CD4-positive, alpha-beta T cell (primary cell): ENCODE data around the gene FAM78A. TPM values are rescaled to one million over a fixed set of nuclear protein-coding genes. Genes with fewer than 3 reads are reported as not detected.
A peak's percentile ranks its signal among the peaks of the same experiment; 100 is the strongest.

Source experiments
- ATAC-seq: fragments of 200-7000 bp; cut with Tn5 transposase; one replicate; pipeline ENCODE4 v1.10.0; 2022; ENCODE audit warnings: mild to moderate bottlenecking; ENCODE audit not compliant: poor library complexity
- CTCF ChIA-PET: fragments of 350-600 bp; sonication (Branson Sonifier 250); formaldehyde crosslinking; loops from one replicate; lab custom pipeline; 2021; ENCODE audit warnings: antibody characterized with exemption, inconsistent platforms; lab: Charles Lee
- POLR2A ChIA-PET: fragments of 350-600 bp; sonication (Branson Sonifier 250); formaldehyde crosslinking; loops from one replicate; lab custom pipeline; 2021; ENCODE audit warnings: antibody characterized with exemption, inconsistent platforms; lab: Charles Lee
- DNase-seq, 14 experiments: peaks; one replicate each; pipeline ENCODE4 v3.0.0-alpha.2; 2013 to 2020; ENCODE audit warnings: mixed read lengths in 2 of 14
- H3K27ac ChIP-seq, 2 donors: one replicate each; pipeline versions ENCODE4 v1.5.1 to v1.7.0; 2013; ENCODE audit warnings: low read length in 2 of 2, low read depth in 1 of 2, mild to moderate bottlenecking in 1 of 2
- H3K27me3 ChIP-seq, 2 experiments: 1 replicate in 1 of 2; 2 replicates in 1 of 2; pipeline versions ENCODE4 v1.6.1 to v1.7.0; 2013; ENCODE audit warnings: low read length in 2 of 2, control low read depth in 1 of 2, mild to moderate bottlenecking in 1 of 2, moderate library complexity in 1 of 2; ENCODE audit not compliant: insufficient read depth in 2 of 2, control insufficient read depth in 1 of 2
- H3K36me3 ChIP-seq: one replicate; pipeline ENCODE4 v1.6.1; 2013; ENCODE audit warnings: low read length, control low read depth; ENCODE audit not compliant: insufficient read depth
- H3K4me1 ChIP-seq: one replicate; pipeline ENCODE4 v1.6.1; 2013; ENCODE audit warnings: low read length, control low read depth; ENCODE audit not compliant: insufficient read depth
- H3K4me3 ChIP-seq: one replicate; pipeline ENCODE4 v1.5.1; 2013; ENCODE audit warnings: mild to moderate bottlenecking, low read length, moderate library complexity
- H3K9me3 ChIP-seq, 2 experiments: 1 replicate in 1 of 2; 2 replicates in 1 of 2; pipeline versions ENCODE4 v1.6.1 to v1.7.0; 2013; ENCODE audit warnings: low read length in 2 of 2, mild to moderate bottlenecking in 2 of 2, control low read depth in 1 of 2, moderate library complexity in 1 of 2; ENCODE audit not compliant: control insufficient read depth in 1 of 2, insufficient read depth in 1 of 2
- H3K27ac Mint-ChIP-seq: one replicate; pipeline ENCODE4 v1.8.0; 2020; ENCODE audit warnings: mixed read lengths
- H3K27me3 Mint-ChIP-seq: one replicate; pipeline ENCODE4 v1.8.0; 2021; ENCODE audit warnings: mixed read lengths
- H3K36me3 Mint-ChIP-seq: one replicate; pipeline ENCODE4 v1.8.0; 2021; ENCODE audit warnings: low read depth, mixed read lengths
- H3K4me1 Mint-ChIP-seq: one replicate; pipeline ENCODE4 v1.8.0; 2021; ENCODE audit warnings: low read depth, mixed read lengths
- H3K4me3 Mint-ChIP-seq: one replicate; pipeline ENCODE4 v1.8.0; 2020; ENCODE audit warnings: mild to moderate bottlenecking, mixed read lengths
- H3K9me3 Mint-ChIP-seq: one replicate; pipeline ENCODE4 v1.8.0; 2020; ENCODE audit warnings: mixed read lengths
- intact Hi-C, 2 experiments: fragments of 100-400 bp; cut with DNase I in 1 of 2; cut with micrococcal nuclease in 1 of 2; formaldehyde crosslinking; loops; one replicate each; pipeline versions ENCODE4 v1.15.1 to v1.9.0; 2023 to 2025; cut with DNase I, micrococcal nuclease
- total RNA-seq, 174 experiments: library from RNA in 2 of 174; stranded (reverse) in 2 of 174; gene quantifications; one replicate each; pipeline ENCODE4 v1.2.3 and lab custom pipeline; 2021 to 2026
- TF ChIP-seq, protein P1 (sequence below): fragments of 200-600 bp; IDR thresholded peaks from one replicate; pipeline ENCODE4 v1.8.0; 2022; ENCODE audit warnings: antibody characterized with exemption, mild to moderate bottlenecking

The FAM78A gene
- total RNA-seq, 2 experiments from 2014 or later: 62.4 to 62.7 TPM

DNA sequence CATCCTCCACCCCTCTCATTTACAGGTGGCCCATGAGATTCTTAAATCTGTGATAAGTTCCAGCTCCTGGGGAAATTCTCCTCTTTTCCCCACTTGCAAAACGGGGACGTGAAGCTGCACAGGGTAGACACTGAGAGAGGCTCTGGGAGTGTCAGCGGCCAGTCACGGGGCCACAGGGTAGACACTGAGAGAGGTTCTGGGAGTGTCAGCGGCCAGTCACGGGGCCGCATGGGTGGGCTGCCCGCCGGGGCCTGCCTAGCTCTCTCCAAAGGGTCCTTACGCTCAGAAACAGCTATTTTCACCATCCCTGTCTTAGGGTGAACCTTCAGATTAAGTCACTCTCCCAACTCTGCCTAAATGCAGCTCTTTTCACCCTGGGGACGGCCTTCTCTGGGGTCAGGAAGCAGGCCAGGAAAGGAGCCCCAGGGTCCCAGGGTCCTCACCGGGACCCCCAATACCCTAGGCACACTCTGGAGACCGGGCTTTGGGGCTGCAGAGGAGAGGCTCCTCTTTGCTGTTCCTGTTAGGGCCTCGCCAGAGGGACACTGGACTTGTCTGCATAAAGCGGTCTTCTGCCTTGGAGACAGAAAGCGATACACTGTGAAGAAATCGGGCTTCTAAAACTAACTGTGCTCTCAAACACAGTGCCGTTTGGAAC is 1.5 kb downstream of the FAM78A start:
- Histone ChIP-seq H3K27ac (peak overlapping the region; percentile 83 to 94), H3K36me3 (peaks cover 37% of the 10 kb centered on the region), H3K4me3 (peak overlapping the region; percentile 99), H3K27me3 (no peaks in the 10 kb centered on the region), H3K4me1 (peaks cover 51% of the 10 kb centered on the region), H3K9me3 (no peaks in the 10 kb centered on the region)
- ChIA-PET POLR2A (interaction anchor here (0.7 to 14.3 kb wide), 4 partner anchors 7 to 96 kb away, joined by 3 to 738 read pairs (median 78); no protein-coding TSS in a partner anchor), CTCF (interaction anchor here (1.1 to 2.4 kb wide), 2 partner anchors 62 to 94 kb away, joined by 3 to 6 read pairs; no protein-coding TSS in a partner anchor)
- intact Hi-C loops: loop anchor here (2.0 to 10.0 kb wide), 7 partner anchors 18 to 148 kb away; partner anchors contain the start of gene NUP214 (in 1 of the 2)
- DNase-seq (peak in 3 of 14 experiments; percentile 31 to 42 (median 42)), ATAC-seq (no peak)
- H3K9me3 Mint-ChIP-seq: no peaks in the 10 kb centered on the region
- H3K4me3 Mint-ChIP-seq: peak overlapping the region; percentile 97
- no peaks in the 10 kb centered on the region for H3K27me3 Mint-ChIP-seq
- H3K36me3 Mint-ChIP-seq: peaks cover 67% of the 10 kb centered on the region
- TF ChIP-seq, protein P1, sequence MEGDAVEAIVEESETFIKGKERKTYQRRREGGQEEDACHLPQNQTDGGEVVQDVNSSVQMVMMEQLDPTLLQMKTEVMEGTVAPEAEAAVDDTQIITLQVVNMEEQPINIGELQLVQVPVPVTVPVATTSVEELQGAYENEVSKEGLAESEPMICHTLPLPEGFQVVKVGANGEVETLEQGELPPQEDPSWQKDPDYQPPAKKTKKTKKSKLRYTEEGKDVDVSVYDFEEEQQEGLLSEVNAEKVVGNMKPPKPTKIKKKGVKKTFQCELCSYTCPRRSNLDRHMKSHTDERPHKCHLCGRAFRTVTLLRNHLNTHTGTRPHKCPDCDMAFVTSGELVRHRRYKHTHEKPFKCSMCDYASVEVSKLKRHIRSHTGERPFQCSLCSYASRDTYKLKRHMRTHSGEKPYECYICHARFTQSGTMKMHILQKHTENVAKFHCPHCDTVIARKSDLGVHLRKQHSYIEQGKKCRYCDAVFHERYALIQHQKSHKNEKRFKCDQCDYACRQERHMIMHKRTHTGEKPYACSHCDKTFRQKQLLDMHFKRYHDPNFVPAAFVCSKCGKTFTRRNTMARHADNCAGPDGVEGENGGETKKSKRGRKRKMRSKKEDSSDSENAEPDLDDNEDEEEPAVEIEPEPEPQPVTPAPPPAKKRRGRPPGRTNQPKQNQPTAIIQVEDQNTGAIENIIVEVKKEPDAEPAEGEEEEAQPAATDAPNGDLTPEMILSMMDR: no peak
- peaks cover 44% of the 10 kb centered on the region for H3K4me1 Mint-ChIP-seq
- peak overlapping the region; percentile 100 for H3K27ac Mint-ChIP-seq

DNA sequence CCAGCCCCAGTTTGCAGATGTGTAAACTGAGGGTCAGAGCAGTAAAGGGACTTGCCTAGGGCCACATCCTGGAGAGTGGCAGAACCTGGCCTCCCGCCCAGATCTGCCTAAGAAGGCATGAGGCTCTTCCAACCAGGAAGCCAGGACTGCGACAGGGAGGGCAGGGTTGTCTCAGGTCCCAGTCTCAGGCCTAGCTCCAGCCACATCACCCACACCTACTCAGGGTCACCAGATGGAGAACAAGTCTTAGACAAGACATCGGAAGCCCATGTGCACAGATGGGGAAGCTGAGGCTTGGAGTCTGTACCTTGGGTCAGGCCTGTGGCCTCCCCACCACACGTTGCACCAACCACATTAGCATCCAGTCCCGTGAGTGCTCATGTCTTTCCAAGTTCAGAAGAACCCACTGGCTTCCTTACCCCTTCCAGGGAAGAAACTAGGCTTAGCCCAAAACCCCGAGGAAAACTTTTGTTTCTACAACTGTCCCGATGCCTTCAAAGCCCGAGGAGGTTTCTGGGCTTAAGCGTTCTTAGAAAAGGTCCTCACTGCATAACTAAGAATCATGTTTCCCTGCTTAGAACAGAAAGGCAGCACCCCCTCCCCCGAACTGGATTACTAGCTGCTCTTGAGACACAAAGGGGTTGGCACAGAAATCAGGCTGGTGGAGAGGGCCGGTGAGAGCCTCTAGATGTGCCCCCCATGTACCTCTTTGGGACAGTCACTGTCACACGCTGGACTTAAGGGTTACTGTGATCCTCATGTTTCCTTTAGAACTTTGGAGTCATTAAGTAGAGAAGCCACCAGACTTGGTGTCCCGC is 2.2 kb downstream of the FAM78A start:
- ATAC-seq: no peak
- ChIA-PET POLR2A (interaction anchor here (3.3 to 14.3 kb wide), 3 partner anchors 7 to 38 kb away, joined by 23 to 738 read pairs (median 132); no protein-coding TSS in a partner anchor), CTCF (interaction anchor here (1.0 to 2.7 kb wide), 3 partner anchors 18 to 62 kb away, joined by 3 to 9 read pairs (median 5); no protein-coding TSS in a partner anchor)
- peak in 3 of 14 experiments; percentile 39 to 52 (median 41) for DNase-seq
- H3K4me3 ChIP-seq: peak overlapping the region; percentile 99
- intact Hi-C loops: loop anchor here (2.0 to 10.0 kb wide), 4 partner anchors 17 to 123 kb away; no protein-coding TSS in a partner anchor
- peak overlapping the region; percentile 100 for H3K27ac Mint-ChIP-seq
- peaks cover 42% of the 10 kb centered on the region for H3K4me1 Mint-ChIP-seq
- no peaks in the 10 kb centered on the region for H3K27me3 Mint-ChIP-seq
- H3K36me3 Mint-ChIP-seq: peaks cover 70% of the 10 kb centered on the region
- peak overlapping the region; percentile 97 for H3K4me3 Mint-ChIP-seq
- no peaks in the 10 kb centered on the region for H3K9me3 ChIP-seq
- peak overlapping the region; percentile 83 to 94 for H3K27ac ChIP-seq
- TF ChIP-seq, protein P1: no peak
- H3K27me3 ChIP-seq: no peaks in the 10 kb centered on the region
- no peaks in the 10 kb centered on the region for H3K9me3 Mint-ChIP-seq
- H3K4me1 ChIP-seq: peaks cover 51% of the 10 kb centered on the region
- H3K36me3 ChIP-seq: peaks cover 40% of the 10 kb centered on the region
